ENCODE results near the gene MYL6B. TPM values are rescaled to one million over a fixed set of nuclear protein-coding genes. Genes with fewer than 3 reads are reported as not detected.

The MYL6B gene
- 71.8 to 84.7 TPM (median 75.8 TPM) in 5 replicates for total RNA-seq (2022; extraction: Qiagen RNA extraction; ENCODE audit: low read depth)

DNA sequence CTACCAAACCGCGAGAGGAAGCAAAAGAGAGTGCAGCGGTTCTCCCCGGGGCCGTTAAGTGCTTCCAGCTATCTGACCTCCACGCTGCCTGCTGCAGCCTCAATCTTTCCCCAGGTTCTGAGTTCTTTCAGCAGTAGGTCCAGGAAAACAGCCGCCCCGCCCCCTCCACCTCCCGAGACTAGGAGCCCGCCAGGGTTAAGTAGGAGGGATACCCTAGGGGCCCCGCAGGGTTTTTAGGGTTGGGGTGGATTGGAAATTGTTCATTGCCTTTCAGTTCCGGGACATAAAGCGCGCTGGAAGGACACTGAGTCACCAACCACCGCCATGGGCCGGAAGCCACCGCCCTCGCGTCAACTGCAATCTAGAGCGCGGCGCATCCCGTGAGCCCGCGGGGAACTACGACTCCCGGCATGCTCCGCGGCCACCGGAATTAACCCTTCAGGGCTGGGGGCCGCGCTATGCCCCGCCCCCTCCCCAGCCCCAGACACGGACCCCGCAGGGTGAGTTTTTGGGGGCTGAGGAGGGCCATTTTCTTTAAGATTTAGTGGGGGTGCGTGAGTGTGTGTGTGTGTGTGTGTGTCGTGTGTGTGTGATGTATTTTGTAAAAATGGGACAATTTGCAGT, at the start of gene MYL6B:
MYL6B (plus strand) TSS at position 456 of the 624 bp plus-strand sequence. CDS start 1,332 bp downstream, outside the sequence.

DNA sequence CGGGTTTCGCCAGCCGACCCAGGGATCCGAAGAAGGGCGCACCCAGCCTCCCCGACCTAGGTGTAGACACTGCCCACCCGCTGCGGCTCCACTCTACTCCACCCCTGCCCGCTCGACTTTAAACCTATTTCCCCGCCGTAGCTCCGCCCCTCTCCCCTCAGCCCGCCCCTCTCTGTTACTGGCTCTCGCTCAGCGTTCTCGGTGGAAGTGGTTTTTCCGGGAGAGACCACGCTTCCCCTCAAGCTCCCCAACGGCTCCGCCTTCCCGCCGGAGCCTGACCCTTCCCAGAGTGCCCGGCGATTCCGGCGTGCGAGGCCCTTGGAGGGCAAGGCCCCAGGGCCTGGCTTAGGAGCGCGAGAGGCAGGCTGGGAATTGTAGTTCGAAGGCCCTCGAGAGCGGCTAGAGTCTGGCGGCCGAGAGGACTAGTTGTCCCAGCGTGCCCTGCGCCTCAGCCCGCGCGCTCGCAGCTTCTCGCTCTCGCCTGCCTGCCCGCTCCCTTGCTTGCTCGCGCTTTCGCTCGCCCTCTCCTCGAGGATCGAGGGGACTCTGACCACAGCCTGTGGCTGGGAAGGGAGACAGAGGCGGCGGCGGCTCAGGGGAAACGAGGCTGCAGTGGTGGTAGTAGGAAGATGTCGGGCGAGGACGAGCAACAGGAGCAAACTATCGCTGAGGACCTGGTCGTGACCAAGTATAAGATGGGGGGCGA, 48.1 kb upstream of the MYL6B start, which contains the start of gene PA2G4:
PA2G4 (plus strand) TSS at position 451 of the 706 bp plus-strand sequence; CDS start at position 630, 179 bp downstream.

DNA sequence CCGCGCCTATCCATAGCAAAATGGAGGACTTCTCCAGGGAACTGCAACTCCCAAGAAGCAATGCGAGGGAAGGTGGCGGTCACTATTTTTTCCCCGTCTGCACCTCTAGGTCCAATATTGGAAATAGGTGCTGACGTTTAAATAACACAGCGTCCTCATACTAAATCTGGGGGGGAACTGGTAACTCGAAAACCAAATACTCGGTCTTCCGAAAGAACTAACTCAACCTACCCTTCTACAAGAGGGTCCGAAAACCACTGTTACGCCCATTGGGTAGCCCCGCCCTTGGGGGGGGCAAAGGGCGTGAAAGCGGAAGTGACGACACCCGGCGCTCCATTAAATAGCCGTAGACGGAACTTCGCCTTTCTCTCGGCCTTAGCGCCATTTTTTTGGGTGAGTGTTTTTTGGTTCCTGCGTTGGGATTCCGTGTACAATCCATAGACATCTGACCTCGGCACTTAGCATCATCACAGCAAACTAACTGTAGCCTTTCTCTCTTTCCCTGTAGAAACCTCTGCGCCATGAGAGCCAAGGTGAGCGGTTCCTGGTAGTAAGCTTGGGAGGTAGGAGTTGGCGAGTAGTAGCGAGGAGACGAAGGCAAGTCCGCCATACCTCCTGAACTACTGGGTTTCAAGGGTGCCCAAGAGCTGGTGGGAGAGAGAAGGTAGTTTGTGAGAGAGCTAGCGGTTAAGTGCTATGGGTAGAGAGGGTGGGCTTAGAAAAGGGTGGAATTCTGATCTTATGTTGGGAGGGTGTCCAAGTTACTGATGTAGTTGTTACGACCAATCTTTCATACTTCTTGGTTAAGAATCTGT, 35.9 kb upstream of the MYL6B start, which contains the start of gene RPL41:
RPL41 (plus strand) TSS at position 367 of the 815 bp plus-strand sequence.

DNA sequence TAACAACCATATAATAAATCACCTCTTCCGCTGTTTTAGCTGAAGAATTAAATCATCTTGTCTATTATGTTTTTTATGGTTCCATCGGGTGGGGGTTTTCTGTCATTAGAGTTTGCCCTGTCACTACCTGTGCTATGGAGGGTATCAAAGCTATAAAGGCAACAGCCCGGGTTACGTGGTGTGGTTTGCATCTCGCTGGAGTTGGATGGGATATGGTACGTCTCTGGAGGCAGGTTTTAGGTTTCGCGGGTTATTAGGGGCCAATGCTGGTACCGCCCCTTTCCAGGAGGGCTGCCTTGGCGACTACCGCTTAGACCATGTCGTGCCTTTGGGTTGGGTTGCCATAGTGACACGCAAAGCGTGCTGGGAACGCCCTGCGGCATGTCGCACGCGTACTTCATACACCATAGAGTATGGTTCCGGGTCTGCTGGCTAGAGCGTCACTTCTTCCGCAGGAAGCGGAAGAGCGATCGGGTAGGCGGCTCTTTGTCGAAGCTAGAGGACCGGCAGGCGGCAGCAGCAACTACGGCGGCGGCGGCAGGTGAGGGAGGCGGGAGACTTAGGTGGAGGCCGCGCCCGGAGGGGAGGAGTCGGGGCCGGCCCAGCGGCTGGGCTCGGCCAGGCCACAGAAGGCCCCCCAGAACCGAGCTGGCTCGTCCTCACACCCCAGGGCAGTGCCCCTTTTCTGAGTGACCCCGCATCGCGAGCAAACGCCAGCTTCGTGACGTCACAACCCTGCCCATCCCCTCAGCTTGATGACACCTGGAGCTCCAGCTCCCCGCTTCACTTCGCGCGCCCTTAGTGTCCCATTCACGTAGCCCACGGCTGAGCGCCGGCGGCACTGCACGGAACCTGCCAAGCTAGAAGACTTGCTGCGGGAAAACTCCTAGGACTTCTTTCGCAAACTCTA, 34.4 kb upstream of the MYL6B start, which contains the start of gene ZC3H10:
ZC3H10 (plus strand) TSS at position 489 of the 910 bp plus-strand sequence. CDS start 2,297 bp downstream, outside the sequence.

DNA sequence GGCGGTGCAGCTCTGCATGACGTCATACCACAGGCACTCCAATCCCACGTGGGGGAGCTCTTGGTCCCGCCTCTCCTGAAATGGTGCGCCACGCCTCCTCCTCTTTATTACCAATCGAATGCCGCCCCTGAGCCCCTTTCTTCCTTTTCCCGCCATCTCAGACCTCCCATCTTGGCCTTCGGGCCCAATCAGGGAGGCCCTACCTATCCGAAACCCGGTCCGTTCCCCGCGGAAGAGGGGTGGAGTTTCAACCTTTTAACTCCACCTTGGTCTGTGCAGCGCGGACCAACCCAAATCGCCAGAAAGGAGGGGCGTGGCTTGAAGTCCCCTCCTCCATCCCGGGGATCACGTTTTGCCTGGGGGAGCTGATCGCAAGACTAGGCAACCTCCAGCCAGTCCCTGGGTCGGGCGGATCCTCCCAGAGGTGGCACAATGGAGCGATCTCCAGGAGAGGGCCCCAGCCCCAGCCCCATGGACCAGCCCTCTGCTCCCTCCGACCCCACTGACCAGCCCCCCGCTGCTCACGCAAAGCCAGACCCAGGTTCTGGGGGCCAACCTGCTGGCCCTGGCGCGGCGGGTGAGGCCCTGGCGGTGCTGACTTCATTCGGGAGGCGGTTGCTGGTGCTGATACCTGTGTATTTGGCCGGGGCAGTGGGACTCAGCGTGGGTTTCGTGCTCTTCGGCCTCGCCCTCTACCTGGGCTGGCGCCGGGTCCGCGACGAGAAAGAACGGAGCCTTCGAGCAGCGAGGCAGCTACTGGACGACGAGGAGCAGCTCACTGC, 24.3 kb upstream of the MYL6B start, which contains the start of gene ESYT1:
ESYT1 (plus strand) TSS at position 380 of the 782 bp plus-strand sequence; CDS start at position 433, 53 bp downstream.

DNA sequence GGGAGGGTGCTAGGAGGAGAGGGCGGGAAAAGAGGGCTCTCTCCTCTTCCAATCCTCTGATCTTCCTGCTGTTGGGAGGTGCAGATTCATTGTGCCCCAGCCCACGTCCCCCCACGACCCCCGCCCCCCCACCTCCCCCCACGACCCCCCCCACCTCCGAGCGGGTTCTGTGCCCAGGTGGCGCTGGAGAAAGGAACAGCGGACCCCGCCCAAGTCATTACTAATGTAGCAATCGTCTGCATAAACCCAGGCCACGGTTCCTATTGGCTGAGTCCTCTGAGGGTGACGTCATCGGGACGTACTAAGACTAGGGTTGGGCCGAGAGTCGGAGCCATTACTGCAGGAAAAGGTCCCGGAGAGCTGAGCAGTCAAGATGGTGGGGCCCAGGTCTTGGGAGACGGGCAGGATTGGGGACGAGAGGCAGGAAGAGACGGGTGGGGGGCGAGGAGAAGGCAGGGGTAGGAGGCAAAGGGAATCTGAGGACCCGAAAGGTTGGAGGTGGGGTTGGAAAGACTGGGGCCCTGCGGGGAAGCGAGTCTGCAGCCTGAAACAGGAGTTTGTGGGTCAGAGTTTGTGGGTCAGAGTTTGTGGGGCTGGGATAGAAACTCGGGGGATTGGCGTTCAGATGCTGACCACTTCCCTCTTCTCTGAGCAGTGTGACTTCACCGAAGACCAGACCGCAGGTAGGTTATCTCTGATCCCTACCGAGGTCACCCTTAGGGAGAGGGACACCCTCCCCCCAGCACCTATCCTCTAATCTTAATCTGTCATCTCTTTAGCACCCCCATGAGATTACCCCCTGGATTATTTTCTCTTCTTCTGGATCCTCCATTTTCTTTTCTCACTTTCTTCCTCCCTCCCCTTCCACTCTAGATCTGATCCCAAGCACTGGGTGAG, 5.9 kb downstream of the MYL6B start, which contains the start of gene MYL6:
MYL6 (plus strand) TSS at position 331 of the 897 bp plus-strand sequence; CDS start at position 374, 43 bp downstream.

DNA sequence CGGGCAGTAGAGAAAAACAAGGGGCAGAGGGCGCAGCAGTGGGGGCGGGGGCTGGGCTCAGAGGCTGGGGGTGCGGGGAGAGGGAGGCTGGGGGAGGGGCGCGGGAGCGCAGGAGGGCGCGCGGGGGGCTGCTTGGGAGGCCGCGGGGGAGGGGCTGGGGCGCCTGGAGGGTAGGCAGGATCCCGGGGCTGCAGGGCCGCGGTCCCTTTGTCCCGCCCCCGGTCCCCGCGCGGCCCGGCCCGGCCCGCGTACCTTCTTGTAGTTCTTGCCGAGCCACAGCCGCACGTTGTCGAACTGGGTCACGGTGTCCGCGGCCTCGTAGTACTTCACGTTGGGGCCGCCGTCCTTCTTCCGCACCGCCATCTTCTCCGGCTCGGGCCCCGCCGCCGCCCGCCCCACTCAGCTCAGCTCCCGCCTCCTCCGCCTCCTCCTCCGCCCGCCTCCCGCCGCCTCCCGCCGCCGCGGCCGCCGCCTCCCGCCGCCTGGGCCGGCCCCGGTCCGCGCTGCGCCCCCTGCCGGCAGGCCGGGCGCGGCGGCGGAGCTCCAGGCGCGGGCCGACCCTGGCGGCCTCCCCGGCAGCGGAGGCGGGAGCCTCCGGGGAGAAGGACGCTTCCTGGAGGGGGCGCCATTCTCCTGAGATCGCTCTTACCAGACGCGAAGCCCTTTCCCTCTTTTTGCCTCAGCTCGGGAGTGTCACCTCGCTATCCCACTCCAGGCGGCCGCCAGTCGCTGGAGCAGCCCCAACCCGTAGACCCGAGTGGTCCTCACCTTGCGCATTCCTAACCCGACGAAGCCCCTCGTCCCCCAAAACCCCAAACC, 36.9 kb downstream of the MYL6B start, which contains the start of gene SMARCC2:
SMARCC2 (minus strand) TSS at position 385 of the 819 bp plus-strand sequence; CDS start at position 363, 22 bp downstream.

Other genes starting within 250 kb of the MYL6B start
- gene PYM1, start 224.7 kb upstream of the MYL6B start, total RNA-seq (2022; extraction: Qiagen RNA extraction; ENCODE audit: low read depth): 35.9 to 40.2 TPM (median 38.8 TPM) in 5 replicates
- gene DGKA, start 221.4 kb upstream of the MYL6B start, total RNA-seq (2022; extraction: Qiagen RNA extraction; ENCODE audit: low read depth): 16.5 to 20.0 TPM (median 19.3 TPM) in 5 replicates
- 0.75 to 1.4 TPM (median 0.87 TPM) in 5 replicates for gene PMEL, start 186.5 kb upstream of the MYL6B start, total RNA-seq (2022; extraction: Qiagen RNA extraction; ENCODE audit: low read depth)
- 55.0 to 59.1 TPM (median 57.1 TPM) in 5 replicates for gene CDK2, start 185.8 kb upstream of the MYL6B start, total RNA-seq (2022; extraction: Qiagen RNA extraction; ENCODE audit: low read depth)
- gene RAB5B, start 178.5 kb upstream of the MYL6B start, total RNA-seq (2022; extraction: Qiagen RNA extraction; ENCODE audit: low read depth): 23.6 to 34.7 TPM (median 34.3 TPM) in 5 replicates
- 7.0 to 9.4 TPM (median 8.1 TPM) in 5 replicates for gene SUOX, start 155.3 kb upstream of the MYL6B start, total RNA-seq (2022; extraction: Qiagen RNA extraction; ENCODE audit: low read depth)
- gene IKZF4, start 131.5 kb upstream of the MYL6B start, total RNA-seq (2022; extraction: Qiagen RNA extraction; ENCODE audit: low read depth): 1.8 to 3.4 TPM (median 2.4 TPM) in 5 replicates
- gene RPS26, start 110.7 kb upstream of the MYL6B start, total RNA-seq (2022; extraction: Qiagen RNA extraction; ENCODE audit: low read depth): 641 to 1,011 TPM (median 739 TPM) in 5 replicates
- gene ERBB3, start 72.4 kb upstream of the MYL6B start, total RNA-seq (2022; extraction: Qiagen RNA extraction; ENCODE audit: low read depth): 1.1 to 2.8 TPM (median 1.7 TPM) in 5 replicates
- 293 to 379 TPM (median 323 TPM) in 5 replicates for gene PA2G4, start 48.0 kb upstream of the MYL6B start, total RNA-seq (2022; extraction: Qiagen RNA extraction; ENCODE audit: low read depth)
- gene RPL41, start 36.0 kb upstream of the MYL6B start, total RNA-seq (2022; extraction: Qiagen RNA extraction; ENCODE audit: low read depth): 5,266 to 6,618 TPM (median 5,546 TPM) in 5 replicates
- 2.4 to 3.7 TPM (median 2.8 TPM) in 5 replicates for gene ZC3H10, start 34.3 kb upstream of the MYL6B start, total RNA-seq (2022; extraction: Qiagen RNA extraction; ENCODE audit: low read depth)
- 59.0 to 74.9 TPM (median 65.7 TPM) in 5 replicates for gene ESYT1, start 24.3 kb upstream of the MYL6B start, total RNA-seq (2022; extraction: Qiagen RNA extraction; ENCODE audit: low read depth)
- 2,092 to 2,946 TPM (median 2,208 TPM) in 5 replicates for gene MYL6, start 5.8 kb downstream of the MYL6B start, total RNA-seq (2022; extraction: Qiagen RNA extraction; ENCODE audit: low read depth)
- 30.7 to 37.5 TPM (median 36.2 TPM) in 5 replicates for gene SMARCC2, start 36.9 kb downstream of the MYL6B start, total RNA-seq (2022; extraction: Qiagen RNA extraction; ENCODE audit: low read depth)
- gene RNF41, start 69.3 kb downstream of the MYL6B start, total RNA-seq (2022; extraction: Qiagen RNA extraction; ENCODE audit: low read depth): 20.2 to 25.5 TPM (median 24.6 TPM) in 5 replicates
- gene NABP2, start 71.8 kb downstream of the MYL6B start, total RNA-seq (2022; extraction: Qiagen RNA extraction; ENCODE audit: low read depth): 58.0 to 66.9 TPM (median 62.4 TPM) in 5 replicates
- not detected in 5 replicates for gene SLC39A5, start 77.5 kb downstream of the MYL6B start, total RNA-seq (2022; extraction: Qiagen RNA extraction; ENCODE audit: low read depth)
- 36.4 to 49.1 TPM (median 44.3 TPM) in 5 replicates for gene ANKRD52, start 105.8 kb downstream of the MYL6B start, total RNA-seq (2022; extraction: Qiagen RNA extraction; ENCODE audit: low read depth)
- 16.4 to 20.6 TPM (median 19.3 TPM) in 5 replicates for gene COQ10A, start 114.4 kb downstream of the MYL6B start, total RNA-seq (2022; extraction: Qiagen RNA extraction; ENCODE audit: low read depth)
- gene CS, start 147.7 kb downstream of the MYL6B start, total RNA-seq (2022; extraction: Qiagen RNA extraction; ENCODE audit: low read depth): 152 to 175 TPM (median 157 TPM) in 5 replicates
- gene CNPY2, start 163.4 kb downstream of the MYL6B start, total RNA-seq (2022; extraction: Qiagen RNA extraction; ENCODE audit: low read depth): 117 to 168 TPM (median 137 TPM) in 5 replicates
- gene PAN2, start 181.4 kb downstream of the MYL6B start, total RNA-seq (2022; extraction: Qiagen RNA extraction; ENCODE audit: low read depth): 11.9 to 16.2 TPM (median 14.3 TPM) in 5 replicates
- gene IL23A, start 186.3 kb downstream of the MYL6B start, total RNA-seq (2022; extraction: Qiagen RNA extraction; ENCODE audit: low read depth): 0.42 to 0.74 TPM (median 0.59 TPM) in 5 replicates
- 10.6 to 11.7 TPM (median 11.3 TPM) in 5 replicates for gene STAT2, start 207.5 kb downstream of the MYL6B start, total RNA-seq (2022; extraction: Qiagen RNA extraction; ENCODE audit: low read depth)
- not detected in 5 replicates for gene APOF, start 210.3 kb downstream of the MYL6B start, total RNA-seq (2022; extraction: Qiagen RNA extraction; ENCODE audit: low read depth)